HFF-Myc (cell line): Measurements from ENCODE around the gene RPS6KA5.

Experiments used
- DNase-seq: peaks from one replicate; pipeline ENCODE4 v3.0.0-alpha.2; 2011; ENCODE audit warnings: low read depth; ENCODE audit errors: extremely low read depth
- H3K4me3 ChIP-seq: replicated peaks from 2 replicates; pipeline ENCODE4 v1.5.1; 2011; ENCODE audit warnings: low read depth, mild to moderate bottlenecking, control low read depth, low read length
- CTCF ChIP-seq: IDR thresholded peaks from 2 replicates; pipeline ENCODE4 v1.5.1; 2012; ENCODE audit warnings: mild to moderate bottlenecking, low read depth, low read length, control low read depth; ENCODE audit errors: missing control alignments

RPS6KA5 gene

GRCh38 chr14:91019673-91020072, 40.8 kb downstream of the RPS6KA5 start:
- DNase-seq, result no peak
- TF ChIP-seq CTCF, result no peak
- no peak overlapping the region for H3K4me3 ChIP-seq

- DNase-seq, result no peak
- no peak for TF ChIP-seq CTCF
- no peak overlapping the region for H3K4me3 ChIP-seq
Measured at GRCh38 chr14:91018481-91018880, 42.0 kb downstream of the RPS6KA5 start.

- no peak overlapping the region for H3K4me3 ChIP-seq
- TF ChIP-seq CTCF, result no peak
- DNase-seq, result no peak
Measured at GRCh38 chr14:91016800-91017410, 43.5 kb downstream of the RPS6KA5 start.

GRCh38 chr14:91015435-91015834, 45.0 kb downstream of the RPS6KA5 start:
- no peak for TF ChIP-seq CTCF
- H3K4me3 ChIP-seq, result no peak overlapping the region
- DNase-seq, result no peak

- H3K4me3 ChIP-seq, result no peak overlapping the region
- TF ChIP-seq CTCF, result no peak
- no peak for DNase-seq
Measured at GRCh38 chr14:91012045-91012444, 48.4 kb downstream of the RPS6KA5 start.

GRCh38 chr14:91010153-91010533, 50.3 kb downstream of the RPS6KA5 start:
- no peak overlapping the region for H3K4me3 ChIP-seq
- no peak for TF ChIP-seq CTCF
- no peak for DNase-seq
